DMS79 (cell line): ENCODE measurements around the gene HCRTR1.

Source experiments
- DNase-seq: peaks from one replicate; lab custom pipeline; 2025; lab: John Stamatoyannopoulos, UW

Gene HCRTR1

GRCh38 chr1:31617218-31617915 is at the start of gene HCRTR1:
TSS of gene HCRTR1 (plus strand) at chr1:31617689. CDS start at chr1:31619193, 1,504 bp downstream.
- DNase-seq, result no peak

- no peak for DNase-seq
Measured at GRCh38 chr1:31567956-31568570, 49.4 kb upstream of the HCRTR1 start.

GRCh38 chr1:31568895-31569595 is 48.4 kb upstream of the HCRTR1 start:
- DNase-seq, result no peak

- no peak for DNase-seq
Measured at GRCh38 chr1:31569596-31570173, 47.8 kb upstream of the HCRTR1 start.

- peak; percentile 29 for DNase-seq
Measured at GRCh38 chr1:31570228-31570627, 47.3 kb upstream of the HCRTR1 start.

GRCh38 chr1:31570906-31571305 is 46.6 kb upstream of the HCRTR1 start:
- DNase-seq, result no peak

- no peak for DNase-seq
Measured at GRCh38 chr1:31571340-31572295, 45.9 kb upstream of the HCRTR1 start.

- DNase-seq, result no peak
Measured at GRCh38 chr1:31572323-31573104, 45.0 kb upstream of the HCRTR1 start.

GRCh38 chr1:31573261-31573660 is 44.2 kb upstream of the HCRTR1 start:
- no peak for DNase-seq

GRCh38 chr1:31574749-31575368 is 42.6 kb upstream of the HCRTR1 start:
- DNase-seq, result no peak

- no peak for DNase-seq
Measured at GRCh38 chr1:31575369-31576140, 41.9 kb upstream of the HCRTR1 start.

- DNase-seq, result no peak
Measured at GRCh38 chr1:31576201-31576669, 41.3 kb upstream of the HCRTR1 start, which contains the start of gene TINAGL1. TSS of gene TINAGL1 (plus strand) at chr1:31576515. CDS start at chr1:31577149, 634 bp downstream.

- DNase-seq, result no peak
Measured at GRCh38 chr1:31576743-31577455, 40.6 kb upstream of the HCRTR1 start.

GRCh38 chr1:31577515-31578192 is 39.8 kb upstream of the HCRTR1 start:
- DNase-seq, result no peak

GRCh38 chr1:31579374-31579773 is 38.1 kb upstream of the HCRTR1 start:
- no peak for DNase-seq

GRCh38 chr1:31580513-31580870 is 37.0 kb upstream of the HCRTR1 start:
- DNase-seq, result no peak

- DNase-seq, result no peak
Measured at GRCh38 chr1:31580891-31581603, 36.4 kb upstream of the HCRTR1 start.
